Skeletal muscle satellite cell (primary cell): ENCODE data around the gene WDR91.

ENCODE experiments used
- H3K27me3 ChIP-seq: 2 replicates; pipeline ENCODE4 v1.7.0; 2013; ENCODE audit warnings: low read length; ENCODE audit not compliant: control insufficient read depth, insufficient read depth
- H3K36me3 ChIP-seq: 2 replicates; pipeline ENCODE4 v1.7.0; 2013; ENCODE audit warnings: mild to moderate bottlenecking, control low read depth, low read length; ENCODE audit not compliant: insufficient read depth
- H3K4me1 ChIP-seq: 2 replicates; pipeline ENCODE4 v1.7.0; 2013; ENCODE audit warnings: low read length; ENCODE audit not compliant: control insufficient read depth, insufficient read depth
- H3K4me2 ChIP-seq: 2 replicates; pipeline ENCODE4 v1.7.0; 2013; ENCODE audit warnings: mild to moderate bottlenecking, low read length
- H3K4me3 ChIP-seq: 2 replicates; pipeline ENCODE4 v1.7.0; 2013; ENCODE audit warnings: low read length
- H3K9ac ChIP-seq: 2 replicates; pipeline ENCODE4 v1.7.0; 2013; ENCODE audit warnings: mild to moderate bottlenecking, low read depth, low read length, moderate library complexity
- H3K9me3 ChIP-seq: replicated peaks from 2 replicates; pipeline ENCODE4 v1.7.0; 2013; ENCODE audit warnings: mild to moderate bottlenecking, control low read depth, low read length

WDR91 gene

DNA sequence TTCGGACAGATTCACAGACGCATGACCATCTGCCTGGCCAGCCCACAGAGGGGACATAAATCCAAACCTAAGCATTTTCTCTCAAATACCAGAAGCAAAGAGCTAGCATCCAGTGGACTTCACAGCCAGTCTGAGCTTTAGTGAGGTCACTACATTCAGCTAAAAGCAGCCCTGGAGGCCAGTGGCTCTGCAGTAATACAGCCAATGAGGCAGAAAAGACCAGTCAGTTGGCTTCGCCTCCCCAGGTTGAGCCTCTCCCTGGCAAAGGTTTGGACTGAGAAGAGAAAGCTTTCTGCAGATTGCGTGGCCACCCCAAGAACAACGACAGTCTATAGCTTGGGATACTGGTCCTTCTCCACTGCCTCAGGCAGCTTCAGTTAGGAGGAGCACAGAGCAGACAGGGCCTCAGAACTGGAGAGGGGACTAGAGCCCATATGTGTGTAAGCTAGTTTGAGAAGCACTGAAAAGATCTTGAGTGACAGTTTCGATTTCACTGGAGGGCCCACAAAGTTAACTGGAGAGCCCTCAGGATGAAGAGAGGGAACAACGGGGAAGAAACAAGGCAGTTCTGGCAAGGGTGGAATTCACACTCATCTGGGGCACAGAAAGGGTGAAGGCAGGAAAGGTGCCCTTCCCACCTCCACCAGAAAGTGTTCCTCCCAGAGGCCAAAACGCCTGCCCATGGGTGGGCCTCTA, 3.8 kb downstream of the WDR91 start:
- H3K36me3 ChIP-seq: peaks cover 16% of the 10 kb centered on the region
- no peaks in the 10 kb centered on the region for H3K27me3 ChIP-seq
- no peak overlapping the region for H3K4me3 ChIP-seq
- H3K4me1 ChIP-seq: peaks cover 10% of the 10 kb centered on the region
- H3K9ac ChIP-seq: no peak overlapping the region
- no peaks in the 10 kb centered on the region for H3K9me3 ChIP-seq
- H3K4me2 ChIP-seq: no peak overlapping the region

DNA sequence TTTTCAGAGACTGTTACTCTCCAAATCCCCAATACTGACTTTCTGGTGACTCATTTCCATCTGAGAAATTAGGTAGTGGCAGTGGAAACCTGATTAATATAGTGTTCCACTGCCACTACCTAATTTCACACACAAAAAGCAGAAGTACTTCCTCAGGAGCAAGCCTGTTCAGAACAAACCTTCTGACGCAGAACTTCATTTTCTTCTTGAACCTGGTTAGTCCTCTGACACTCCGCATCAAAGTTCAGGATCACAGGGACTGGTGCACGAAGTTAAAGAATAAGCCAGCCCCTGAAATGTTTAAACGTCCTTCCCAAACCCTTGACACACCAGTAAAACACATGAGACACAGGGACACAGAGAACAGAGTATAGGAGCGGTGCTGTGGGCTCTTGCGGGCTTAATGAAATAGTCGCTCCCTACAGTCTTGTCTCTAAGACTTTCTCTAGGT, 4.4 kb downstream of the WDR91 start:
- H3K4me1 ChIP-seq: peaks cover 10% of the 10 kb centered on the region

DNA sequence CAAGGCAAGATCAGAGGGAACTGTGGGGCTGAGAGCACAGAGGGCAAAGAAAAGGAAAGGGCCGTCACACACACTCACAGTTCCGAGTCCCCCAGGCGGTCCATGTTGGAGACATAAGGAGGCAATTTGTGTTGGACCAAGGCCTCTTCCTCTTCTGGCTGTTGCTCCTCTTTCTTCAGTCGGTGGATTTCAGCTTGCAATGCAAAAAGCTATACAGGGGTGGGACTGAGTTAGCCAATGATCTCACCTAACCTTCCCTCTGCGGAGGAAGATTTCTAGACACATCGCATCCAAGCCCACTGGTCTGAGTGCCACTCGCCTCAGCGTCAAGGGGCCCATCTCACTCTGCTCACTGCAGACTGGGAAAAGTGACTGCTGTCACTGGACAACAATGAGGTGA, 5.5 kb downstream of the WDR91 start:
- H3K4me3 ChIP-seq: no peak overlapping the region
- H3K4me2 ChIP-seq: no peak overlapping the region
- H3K9me3 ChIP-seq: no peaks in the 10 kb centered on the region
- peaks cover 10% of the 10 kb centered on the region for H3K4me1 ChIP-seq
- peaks cover 22% of the 10 kb centered on the region for H3K36me3 ChIP-seq
- no peaks in the 10 kb centered on the region for H3K27me3 ChIP-seq
- no peak overlapping the region for H3K9ac ChIP-seq

More for the DNA sequence above, 4.4 kb downstream of the WDR91 start:
- Histone ChIP-seq H3K9ac (no peak overlapping the region), H3K36me3 (peaks cover 17% of the 10 kb centered on the region), H3K4me3 (no peak overlapping the region), H3K27me3 (no peaks in the 10 kb centered on the region), H3K9me3 (no peaks in the 10 kb centered on the region), H3K4me2 (no peak overlapping the region)

DNA sequence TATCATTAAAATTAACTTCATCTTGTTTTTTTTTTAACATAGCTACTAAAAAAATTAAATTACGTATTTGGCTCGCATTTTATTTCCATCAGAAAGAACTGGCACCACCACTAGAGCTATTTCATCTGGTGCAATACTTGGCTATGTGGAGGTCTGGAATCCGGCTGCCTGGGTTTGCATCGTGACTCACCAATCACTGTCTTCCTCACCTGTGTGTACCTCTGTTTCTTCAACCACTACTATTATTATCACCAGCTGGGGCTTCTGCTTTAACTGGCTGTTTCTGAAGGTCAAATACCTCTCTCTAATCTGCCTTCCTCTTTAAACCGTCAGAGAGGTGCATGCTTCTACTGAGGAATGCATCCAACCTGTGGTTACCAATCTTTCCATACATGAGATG, 6.5 kb downstream of the WDR91 start:
- Histone ChIP-seq H3K36me3 (peaks cover 22% of the 10 kb centered on the region), H3K4me3 (no peak overlapping the region), H3K9me3 (no peaks in the 10 kb centered on the region), H3K4me2 (no peak overlapping the region), H3K9ac (no peak overlapping the region), H3K4me1 (peaks cover 3% of the 10 kb centered on the region), H3K27me3 (no peaks in the 10 kb centered on the region)

DNA sequence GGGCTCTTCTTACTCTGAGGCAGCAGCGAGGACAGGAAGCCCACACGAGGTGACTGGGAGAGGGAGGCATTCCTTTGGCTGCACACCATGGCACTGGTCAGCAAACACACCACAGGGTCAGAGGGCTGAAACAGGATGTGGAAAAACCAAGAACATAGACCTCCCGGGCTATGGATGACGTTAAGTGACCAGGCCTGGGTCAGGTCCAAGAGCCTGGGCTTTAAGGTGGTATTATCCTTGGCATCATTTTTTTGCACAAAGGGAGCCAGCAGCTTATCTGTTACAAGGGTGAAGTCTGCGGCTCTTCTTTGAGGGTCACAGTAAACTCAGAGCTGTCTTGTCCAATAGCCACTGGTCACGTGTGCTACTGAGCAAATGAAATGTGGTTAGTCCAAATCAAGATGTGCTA, 7.0 kb downstream of the WDR91 start:
- no peak overlapping the region for H3K4me3 ChIP-seq
- H3K36me3 ChIP-seq: peaks cover 22% of the 10 kb centered on the region
- H3K4me1 ChIP-seq: peaks cover 3% of the 10 kb centered on the region

DNA sequence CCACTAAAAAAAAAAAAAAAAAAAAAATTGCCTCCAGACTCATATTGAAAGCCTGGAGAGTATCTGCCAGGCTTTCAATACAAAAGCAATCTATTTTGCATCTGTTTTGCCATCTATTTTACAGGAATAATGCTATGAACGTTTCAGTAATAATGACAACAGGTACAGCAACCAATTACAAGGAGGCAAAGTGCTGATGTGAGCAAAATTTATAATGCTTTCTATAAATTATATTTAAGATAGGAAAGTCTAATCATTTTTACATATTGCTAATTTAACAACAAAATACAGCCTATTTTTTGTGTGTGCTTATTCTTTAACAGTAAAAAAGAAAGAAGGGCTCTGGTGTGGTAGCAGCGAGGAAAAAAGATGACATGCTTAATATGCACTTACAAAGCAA, 10.0 kb downstream of the WDR91 start:
- Histone ChIP-seq H3K9ac (no peak overlapping the region), H3K4me1 (peaks cover 3% of the 10 kb centered on the region), H3K27me3 (no peaks in the 10 kb centered on the region), H3K9me3 (no peaks in the 10 kb centered on the region), H3K4me2 (no peak overlapping the region), H3K4me3 (no peak overlapping the region), H3K36me3 (peaks cover 41% of the 10 kb centered on the region)

More for the DNA sequence above, 7.0 kb downstream of the WDR91 start:
- no peaks in the 10 kb centered on the region for H3K27me3 ChIP-seq
- no peak overlapping the region for H3K9ac ChIP-seq
- H3K4me2 ChIP-seq: no peak overlapping the region
- H3K9me3 ChIP-seq: no peaks in the 10 kb centered on the region

DNA sequence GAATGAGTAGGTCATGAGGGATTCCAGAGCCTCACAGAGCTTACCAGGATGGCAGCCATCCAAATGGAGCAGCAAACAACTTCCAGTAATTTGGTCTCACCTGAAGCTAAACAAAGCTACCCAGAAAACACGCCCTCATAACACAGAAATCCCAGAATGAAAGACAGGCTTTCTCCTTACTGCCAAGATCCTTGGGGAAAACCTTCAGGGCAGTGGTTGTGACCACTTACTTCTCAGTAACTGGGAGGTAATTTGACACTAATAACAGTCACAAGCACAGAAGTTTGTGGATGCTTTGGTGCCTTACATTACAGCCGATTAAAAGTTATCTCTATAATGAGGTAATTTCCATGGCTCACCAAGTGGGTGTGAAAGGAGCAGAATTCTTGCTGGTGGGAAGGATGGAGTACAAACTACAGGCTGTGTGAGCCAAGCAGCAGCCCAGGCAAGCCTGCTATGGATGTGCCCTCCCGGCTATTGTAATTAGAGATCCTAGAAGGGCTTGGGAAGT, 10.4 kb downstream of the WDR91 start:
- H3K9ac ChIP-seq: no peak overlapping the region
- peaks cover 45% of the 10 kb centered on the region for H3K36me3 ChIP-seq

DNA sequence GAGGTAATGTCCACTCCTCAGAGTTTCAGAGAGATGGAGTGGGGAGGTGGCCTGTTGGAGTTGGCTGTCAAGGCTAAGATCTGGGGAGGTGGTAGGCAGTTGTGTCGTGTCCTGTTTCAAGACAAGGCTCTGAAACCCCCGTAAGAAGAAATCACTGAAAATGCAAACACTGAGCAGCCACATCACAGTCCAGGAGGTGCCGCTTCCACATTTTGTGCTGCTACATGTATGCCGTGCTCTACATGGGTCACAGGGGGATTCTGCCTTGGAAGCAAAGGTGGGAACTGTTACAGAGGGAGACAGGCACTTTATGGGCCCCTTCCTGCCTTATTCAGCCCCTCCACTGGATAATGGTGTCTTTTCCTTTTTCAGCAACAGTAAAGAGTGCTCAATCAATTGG, 11.9 kb downstream of the WDR91 start:
- Histone ChIP-seq H3K9ac (no peak overlapping the region), H3K36me3 (peaks cover 42% of the 10 kb centered on the region), H3K9me3 (no peaks in the 10 kb centered on the region), H3K4me2 (no peak overlapping the region), H3K4me1 (peaks cover 2% of the 10 kb centered on the region), H3K4me3 (no peak overlapping the region), H3K27me3 (no peaks in the 10 kb centered on the region)

More for the DNA sequence above, 10.4 kb downstream of the WDR91 start:
- Histone ChIP-seq H3K4me2 (no peak overlapping the region), H3K27me3 (no peaks in the 10 kb centered on the region), H3K4me1 (peaks cover 3% of the 10 kb centered on the region), H3K4me3 (no peak overlapping the region), H3K9me3 (no peaks in the 10 kb centered on the region)

DNA sequence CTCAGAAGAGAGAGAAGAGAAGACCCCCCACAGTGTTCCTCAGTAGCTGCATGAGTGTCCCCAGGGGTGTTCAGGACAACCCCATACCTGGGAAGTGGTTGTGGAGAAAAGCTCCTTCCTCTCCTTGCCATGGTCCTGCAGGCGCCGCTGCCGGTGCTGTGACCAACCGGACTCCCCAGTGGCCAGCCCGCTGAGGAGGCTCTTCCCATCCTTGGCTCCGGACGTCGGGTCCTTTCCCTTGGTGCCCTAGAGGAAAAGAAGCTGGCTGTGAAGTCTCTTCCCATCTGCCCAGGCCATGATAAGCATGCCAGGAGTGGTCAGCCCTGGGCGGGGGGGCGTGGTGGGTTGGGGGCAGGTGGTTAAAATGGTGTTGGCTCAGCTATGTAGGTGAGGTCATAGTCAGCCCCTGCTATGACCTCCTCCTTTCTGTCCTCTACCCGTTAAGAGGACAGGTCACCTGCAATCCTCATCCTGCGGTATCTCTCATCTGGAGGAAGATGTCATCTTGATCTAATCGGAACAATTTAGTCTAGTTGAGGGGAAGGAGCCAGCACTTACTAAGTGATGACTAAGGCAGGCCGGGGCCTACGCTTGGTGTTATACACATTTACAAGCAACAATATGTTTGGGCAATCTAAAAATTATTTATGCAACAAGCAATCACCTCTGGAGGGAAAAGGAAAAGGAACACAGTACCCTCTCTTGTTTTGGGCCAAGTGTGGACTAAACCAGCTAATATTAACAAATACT, 13.2 kb downstream of the WDR91 start:
- H3K4me1 ChIP-seq: no peaks in the 10 kb centered on the region
- H3K9ac ChIP-seq: no peak overlapping the region
- H3K4me3 ChIP-seq: no peak overlapping the region
- H3K9me3 ChIP-seq: no peaks in the 10 kb centered on the region
- no peak overlapping the region for H3K4me2 ChIP-seq
- H3K36me3 ChIP-seq: peaks cover 36% of the 10 kb centered on the region
- no peaks in the 10 kb centered on the region for H3K27me3 ChIP-seq

DNA sequence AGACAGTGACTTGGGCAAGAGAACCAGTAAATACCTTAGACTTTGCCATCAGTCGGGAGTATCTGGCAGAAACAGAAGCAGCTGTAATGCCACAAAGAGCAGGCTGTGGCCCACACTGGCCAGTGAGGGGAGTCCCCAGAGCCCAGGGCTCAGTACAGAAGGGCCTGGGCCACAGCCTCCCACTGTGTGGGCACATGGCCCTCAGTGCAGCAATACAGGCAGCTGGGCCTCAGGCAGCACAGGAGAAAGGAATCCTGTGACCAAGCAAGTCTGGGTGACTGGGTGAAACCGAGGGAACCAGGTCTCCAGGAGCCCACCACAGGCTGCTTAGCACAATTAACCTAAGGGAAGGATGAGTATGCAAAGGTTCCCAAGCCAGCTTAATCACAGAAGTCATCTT, 14.0 kb downstream of the WDR91 start:
- Histone ChIP-seq H3K4me3 (no peak overlapping the region), H3K27me3 (no peaks in the 10 kb centered on the region), H3K36me3 (peaks cover 41% of the 10 kb centered on the region), H3K9me3 (no peaks in the 10 kb centered on the region), H3K4me2 (no peak overlapping the region), H3K9ac (no peak overlapping the region), H3K4me1 (no peaks in the 10 kb centered on the region)

DNA sequence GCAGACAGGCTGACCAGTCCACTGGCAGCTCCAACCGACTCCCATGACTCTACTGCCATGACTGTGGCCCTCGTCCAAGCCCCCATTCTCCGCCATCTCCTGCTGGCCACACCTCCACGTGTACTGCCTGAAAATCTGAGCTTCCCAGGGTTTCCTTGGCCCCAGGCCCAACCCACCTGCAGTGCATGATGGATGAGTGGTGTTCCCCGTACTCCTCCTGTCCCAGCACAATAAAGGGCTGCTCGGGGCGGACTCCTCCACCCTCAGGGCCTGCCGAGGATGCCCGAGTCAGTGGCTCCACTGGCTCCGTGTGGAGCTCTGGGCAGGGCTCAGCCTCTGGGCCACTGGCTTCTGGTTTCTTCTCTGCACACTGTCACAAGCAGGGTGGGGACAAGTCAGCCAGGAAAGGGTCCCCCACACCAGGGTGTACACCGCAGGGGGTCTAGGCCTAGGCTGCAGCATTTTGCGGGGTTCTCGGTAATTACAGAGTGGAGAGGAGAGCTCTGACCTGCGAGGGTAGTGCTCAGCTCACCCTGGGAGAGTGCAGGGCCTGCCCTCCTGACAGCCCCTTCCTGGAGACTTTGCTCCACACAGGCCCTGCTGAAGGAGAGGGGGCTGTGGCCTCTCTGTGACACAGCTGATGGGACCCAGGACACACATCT, 15.2 kb downstream of the WDR91 start:
- H3K27me3 ChIP-seq: no peaks in the 10 kb centered on the region
- no peak overlapping the region for H3K4me2 ChIP-seq
- no peak overlapping the region for H3K4me3 ChIP-seq
- no peaks in the 10 kb centered on the region for H3K9me3 ChIP-seq
- peaks cover 36% of the 10 kb centered on the region for H3K36me3 ChIP-seq
- no peaks in the 10 kb centered on the region for H3K4me1 ChIP-seq
- H3K9ac ChIP-seq: no peak overlapping the region
